LNCAP (cell line): ENCODE measurements around the gene KRT25.

Experiments used
- TF ChIP-seq, protein P1 (sequence below): fragments of 450-650 bp; IDR thresholded peaks from 2 replicates; pipeline ENCODE4 v1.5.1; 2017; ENCODE audit warnings: mild to moderate bottlenecking

The KRT25 gene

DNA sequence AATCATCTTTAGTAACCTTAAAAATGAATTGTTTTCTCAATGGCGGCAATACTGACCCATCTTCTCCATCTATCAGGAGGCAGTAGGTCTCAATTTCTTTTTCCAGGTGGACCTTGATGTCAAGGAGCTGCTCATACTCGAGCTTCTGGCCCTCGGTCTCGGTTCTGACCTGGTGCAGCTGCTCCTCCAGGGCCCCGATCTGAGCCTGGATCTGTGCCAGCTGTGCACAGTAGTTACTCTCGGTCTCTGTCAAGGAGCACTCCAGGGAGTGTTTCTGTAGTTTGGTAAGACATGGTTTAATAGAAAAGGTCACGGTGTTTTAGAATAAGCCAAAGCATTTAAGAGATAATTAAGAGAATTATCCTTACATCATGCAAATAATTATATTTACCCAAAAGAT is 22.3 kb upstream of the KRT25 start:
- TF ChIP-seq, protein P1, sequence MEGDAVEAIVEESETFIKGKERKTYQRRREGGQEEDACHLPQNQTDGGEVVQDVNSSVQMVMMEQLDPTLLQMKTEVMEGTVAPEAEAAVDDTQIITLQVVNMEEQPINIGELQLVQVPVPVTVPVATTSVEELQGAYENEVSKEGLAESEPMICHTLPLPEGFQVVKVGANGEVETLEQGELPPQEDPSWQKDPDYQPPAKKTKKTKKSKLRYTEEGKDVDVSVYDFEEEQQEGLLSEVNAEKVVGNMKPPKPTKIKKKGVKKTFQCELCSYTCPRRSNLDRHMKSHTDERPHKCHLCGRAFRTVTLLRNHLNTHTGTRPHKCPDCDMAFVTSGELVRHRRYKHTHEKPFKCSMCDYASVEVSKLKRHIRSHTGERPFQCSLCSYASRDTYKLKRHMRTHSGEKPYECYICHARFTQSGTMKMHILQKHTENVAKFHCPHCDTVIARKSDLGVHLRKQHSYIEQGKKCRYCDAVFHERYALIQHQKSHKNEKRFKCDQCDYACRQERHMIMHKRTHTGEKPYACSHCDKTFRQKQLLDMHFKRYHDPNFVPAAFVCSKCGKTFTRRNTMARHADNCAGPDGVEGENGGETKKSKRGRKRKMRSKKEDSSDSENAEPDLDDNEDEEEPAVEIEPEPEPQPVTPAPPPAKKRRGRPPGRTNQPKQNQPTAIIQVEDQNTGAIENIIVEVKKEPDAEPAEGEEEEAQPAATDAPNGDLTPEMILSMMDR = no peak

DNA sequence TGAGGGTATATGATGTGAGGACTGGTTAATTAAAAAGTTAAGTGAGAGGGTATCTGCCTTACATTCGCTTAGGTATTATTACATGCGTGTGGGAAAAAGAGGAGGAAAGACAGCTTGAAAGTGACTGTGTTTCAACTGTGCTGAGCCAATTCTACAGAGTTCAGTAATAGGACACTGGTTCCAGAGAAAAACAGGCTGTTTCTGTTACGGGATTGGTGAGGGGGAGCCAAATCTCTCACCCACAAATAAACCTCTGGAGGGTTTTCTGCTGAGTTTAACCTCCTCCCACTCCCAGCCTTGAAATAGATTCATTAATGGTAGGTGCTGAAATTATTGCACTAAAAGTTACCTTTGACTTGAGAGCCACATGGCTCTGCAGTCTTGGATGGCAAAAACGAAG is 20.8 kb upstream of the KRT25 start:
- TF ChIP-seq, protein P1 = no peak

DNA sequence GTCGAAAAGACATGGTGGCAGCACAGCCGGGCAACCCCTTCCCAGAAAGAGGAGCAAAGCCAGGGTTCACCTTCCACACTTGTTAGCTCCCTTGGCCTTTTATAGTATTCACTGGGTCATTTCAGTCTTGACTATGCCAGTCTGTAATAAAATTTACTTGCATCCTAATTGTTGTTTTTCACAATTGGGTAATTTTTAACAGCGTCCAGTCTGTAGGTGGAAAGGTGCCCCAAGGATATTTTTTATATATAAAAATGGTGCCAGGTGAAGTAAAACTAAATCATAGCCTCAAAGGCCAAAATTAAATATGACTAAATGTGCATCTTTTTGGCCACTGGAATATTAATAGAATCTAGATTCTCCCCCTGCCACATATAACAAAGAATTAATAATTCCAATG is 17.0 kb upstream of the KRT25 start, which contains the start of gene KRT26:
KRT26 (minus strand) TSS at position 101 of the 400 bp plus-strand sequence; CDS start at position 13, 88 bp downstream.
- TF ChIP-seq, protein P1 = no peak

DNA sequence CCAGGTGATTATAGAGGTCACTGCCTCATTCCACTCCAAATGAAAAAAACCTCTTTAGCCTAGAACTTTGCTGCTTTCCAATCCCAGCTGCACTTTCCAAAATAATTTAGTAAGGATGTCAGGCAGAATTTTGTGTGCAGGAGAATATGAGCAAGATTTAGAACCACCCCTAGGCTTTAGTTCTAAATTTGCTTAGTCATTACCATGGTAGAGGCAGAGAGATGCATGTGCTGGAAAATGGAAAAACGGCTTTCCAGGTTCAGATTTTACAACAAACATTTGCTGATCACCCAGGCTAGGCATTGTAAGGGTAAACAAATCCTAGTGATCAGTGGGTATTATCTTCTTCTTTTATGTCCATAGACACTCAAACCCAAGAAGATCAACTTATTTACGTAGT is 10.5 kb upstream of the KRT25 start:
- TF ChIP-seq, protein P1 = no peak

DNA sequence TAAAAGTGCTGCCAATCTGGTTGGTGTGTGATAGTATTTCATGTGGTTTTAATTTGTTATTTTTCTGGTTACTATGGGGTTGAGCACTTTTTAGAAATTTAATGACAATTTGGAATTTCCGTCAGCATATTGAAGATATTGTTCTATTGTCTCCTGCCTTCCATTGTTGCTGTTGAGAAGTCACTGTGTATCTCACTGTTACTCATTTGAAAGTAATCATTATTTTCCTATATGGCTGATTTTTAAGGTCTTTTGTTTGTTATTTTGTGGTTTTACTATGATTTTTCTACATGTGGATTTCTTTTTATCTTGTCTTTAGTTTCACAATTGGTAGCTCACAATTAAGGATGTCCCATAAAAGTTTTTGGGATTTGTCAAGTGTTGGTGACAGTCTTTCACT is 8.6 kb upstream of the KRT25 start:
- TF ChIP-seq, protein P1 = no peak

DNA sequence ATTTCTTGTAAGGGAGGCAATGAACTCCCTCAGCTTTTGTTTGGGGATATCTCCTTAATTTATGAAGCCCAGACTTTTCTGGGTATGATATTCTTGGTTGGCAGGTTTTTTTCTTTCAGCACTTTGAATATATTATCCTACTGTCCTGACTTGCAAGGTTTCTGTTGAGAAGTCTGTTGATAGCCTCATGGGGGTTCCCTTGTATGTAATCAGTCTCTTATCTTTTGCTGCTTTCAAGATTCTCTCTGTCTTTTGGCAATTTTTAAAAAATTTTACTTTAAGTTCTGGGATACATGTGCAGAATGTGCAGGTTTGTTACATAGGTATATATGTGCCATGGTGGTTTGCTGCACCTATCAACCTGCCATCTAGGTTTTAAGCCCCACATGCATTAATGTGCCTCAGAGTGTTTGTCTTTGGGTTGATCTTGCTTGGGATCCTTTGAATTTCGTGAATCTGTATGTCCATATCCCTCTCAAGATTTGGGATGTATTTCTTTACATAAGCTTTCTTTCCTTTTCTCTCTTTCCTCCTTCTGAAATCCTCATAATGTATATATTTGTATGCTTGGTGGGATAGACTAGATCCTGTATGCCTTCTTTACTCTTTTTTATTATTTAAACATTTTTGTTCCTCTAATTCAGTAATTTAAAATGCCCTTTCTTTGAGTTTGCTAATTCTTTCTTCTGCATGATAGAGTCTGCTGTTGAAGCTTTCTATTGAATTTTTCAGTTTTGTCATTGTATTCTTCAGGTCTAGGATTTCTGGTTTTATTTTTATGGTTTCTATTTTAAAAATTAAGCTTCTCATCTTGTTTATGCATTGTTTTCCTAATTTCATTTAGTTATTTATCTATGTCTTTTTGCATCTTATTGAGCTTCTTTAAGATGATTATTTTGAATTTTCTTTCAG is 5.2 kb upstream of the KRT25 start:
- TF ChIP-seq, protein P1 = no peak

DNA sequence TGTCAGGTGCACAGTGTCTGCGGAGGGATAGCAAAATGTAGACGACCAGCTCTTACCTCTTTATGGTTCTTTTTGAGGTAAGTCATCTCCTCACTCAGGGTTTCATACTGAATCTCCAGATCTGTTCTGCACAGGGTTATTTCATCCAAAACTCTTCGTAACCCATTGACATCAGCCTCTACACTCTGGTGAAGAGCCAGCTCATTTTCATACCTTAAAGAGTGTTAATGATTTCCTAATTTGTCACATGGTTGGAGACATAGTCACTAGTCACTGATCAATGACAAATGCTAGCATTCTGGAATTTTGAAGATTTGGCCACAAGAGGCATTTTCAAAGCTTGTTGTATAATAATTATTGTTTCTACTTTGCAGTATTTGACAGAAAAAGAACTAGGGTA is 1.3 kb downstream of the KRT25 start:
- TF ChIP-seq, protein P1 = no peak
